Hepatic stellate cell (primary cell): ENCODE results near the gene C12orf42.
"Not testable (repeated sequence)": the region's sequence is repeated elsewhere in the genome, so short reads cannot be mapped to it uniquely, and the experiment has no call there.

Source experiments
- DNase-seq: peaks from one replicate; pipeline ENCODE4 v3.0.0; 2011; ENCODE audit warnings: low spot score

The C12orf42 gene

GRCh38 chr12:103494734-103495468 is 867 bp downstream of the C12orf42 start:
- DNase-seq: no peak

GRCh38 chr12:103494051-103494733 is 1.6 kb downstream of the C12orf42 start:
- no peak for DNase-seq

- DNase-seq: no peak
These were observed 2.6 kb downstream of the C12orf42 start for GRCh38 chr12:103493199-103493598.

DNA sequence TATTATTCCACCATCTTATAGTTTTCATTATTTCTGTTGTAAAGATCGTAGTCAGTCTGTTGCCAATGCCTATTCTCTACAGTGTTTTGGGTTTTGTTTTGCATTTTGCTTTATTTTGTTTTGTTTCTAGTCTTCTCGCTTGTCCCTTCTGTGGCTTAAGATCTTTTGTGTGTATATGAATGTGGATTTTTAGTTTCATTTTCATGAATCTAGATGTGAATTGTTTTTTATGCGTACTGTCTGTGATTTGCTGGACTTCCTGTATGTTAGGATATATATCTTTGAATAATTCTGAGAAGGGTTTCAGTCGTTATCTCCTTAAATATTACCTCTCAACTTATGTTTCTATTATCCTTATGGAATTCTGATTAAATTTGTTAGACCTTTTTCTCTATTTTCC is 13.4 kb downstream of the C12orf42 start:
- DNase-seq: no peak

- DNase-seq: no peak
These were observed 20.7 kb downstream of the C12orf42 start for GRCh38 chr12:103475073-103475472.

GRCh38 chr12:103470664-103471063 is 25.1 kb downstream of the C12orf42 start:
- DNase-seq: no peak

- no peak for DNase-seq
These were observed 26.0 kb downstream of the C12orf42 start for GRCh38 chr12:103469719-103470118.

DNA sequence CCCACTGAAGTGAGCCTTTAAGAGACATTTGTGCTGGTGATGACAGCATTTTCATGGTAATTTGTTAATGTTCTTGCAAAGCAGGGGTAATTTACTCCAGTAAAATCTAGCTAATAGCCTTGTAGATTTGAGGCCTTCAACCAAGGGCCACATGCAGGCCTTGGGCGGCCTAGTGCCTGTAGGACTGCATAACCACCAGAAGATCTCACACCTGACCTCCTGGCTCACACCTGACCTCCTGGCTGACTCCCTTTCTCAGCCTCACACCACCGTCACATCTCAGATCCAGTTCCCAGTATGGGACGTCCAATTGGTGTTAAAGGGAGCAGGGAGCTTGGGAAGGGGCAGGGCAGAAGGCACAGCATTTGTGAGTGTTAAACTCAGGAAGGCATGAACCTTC is 26.9 kb downstream of the C12orf42 start:
- no peak for DNase-seq

- no peak for DNase-seq
These were observed 33.1 kb downstream of the C12orf42 start for GRCh38 chr12:103462675-103463074.

GRCh38 chr12:103457471-103457870 is 38.3 kb downstream of the C12orf42 start:
- DNase-seq: no peak

- DNase-seq: no peak
These were observed 39.8 kb downstream of the C12orf42 start for GRCh38 chr12:103456006-103456405.

GRCh38 chr12:103455020-103455763 is 40.6 kb downstream of the C12orf42 start:
- no peak for DNase-seq

GRCh38 chr12:103444983-103445382 is 50.8 kb downstream of the C12orf42 start:
- no peak for DNase-seq

DNA sequence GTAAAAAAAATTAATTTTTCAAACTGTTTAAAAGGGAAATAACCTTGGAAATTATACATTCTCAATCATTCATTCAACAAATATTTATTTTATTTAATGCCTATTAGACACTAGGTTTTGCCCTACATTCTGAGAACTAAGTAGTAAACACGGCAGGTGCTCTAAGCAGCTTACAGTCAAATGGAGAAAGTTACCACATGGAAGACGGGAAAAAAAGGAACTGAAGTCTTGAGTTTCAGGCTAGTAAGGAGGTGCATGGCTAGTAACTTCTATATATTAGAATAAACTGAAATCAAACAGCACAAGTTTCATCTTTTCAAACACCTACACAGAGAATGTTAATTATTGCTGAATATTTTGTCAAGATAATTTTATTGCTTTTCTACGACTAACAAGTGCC is 52.9 kb downstream of the C12orf42 start:
- no peak for DNase-seq

DNA sequence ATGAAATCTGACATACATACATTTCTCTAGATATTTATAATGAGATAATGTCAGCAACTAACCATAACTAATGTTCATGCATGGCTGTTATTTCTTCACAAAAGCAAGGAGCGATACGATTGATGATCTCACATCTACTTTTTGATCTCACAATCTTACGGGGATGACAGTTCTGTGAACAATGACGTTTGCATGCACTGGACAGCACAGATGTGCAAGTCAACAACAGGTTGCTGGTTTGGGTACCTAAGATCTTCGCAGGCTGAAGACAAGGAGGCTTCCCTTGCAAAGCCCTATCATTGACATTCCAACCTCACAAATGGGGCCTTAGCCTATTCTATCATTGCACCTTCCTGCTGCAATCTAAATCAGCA is 53.6 kb downstream of the C12orf42 start:
- no peak for DNase-seq

DNA sequence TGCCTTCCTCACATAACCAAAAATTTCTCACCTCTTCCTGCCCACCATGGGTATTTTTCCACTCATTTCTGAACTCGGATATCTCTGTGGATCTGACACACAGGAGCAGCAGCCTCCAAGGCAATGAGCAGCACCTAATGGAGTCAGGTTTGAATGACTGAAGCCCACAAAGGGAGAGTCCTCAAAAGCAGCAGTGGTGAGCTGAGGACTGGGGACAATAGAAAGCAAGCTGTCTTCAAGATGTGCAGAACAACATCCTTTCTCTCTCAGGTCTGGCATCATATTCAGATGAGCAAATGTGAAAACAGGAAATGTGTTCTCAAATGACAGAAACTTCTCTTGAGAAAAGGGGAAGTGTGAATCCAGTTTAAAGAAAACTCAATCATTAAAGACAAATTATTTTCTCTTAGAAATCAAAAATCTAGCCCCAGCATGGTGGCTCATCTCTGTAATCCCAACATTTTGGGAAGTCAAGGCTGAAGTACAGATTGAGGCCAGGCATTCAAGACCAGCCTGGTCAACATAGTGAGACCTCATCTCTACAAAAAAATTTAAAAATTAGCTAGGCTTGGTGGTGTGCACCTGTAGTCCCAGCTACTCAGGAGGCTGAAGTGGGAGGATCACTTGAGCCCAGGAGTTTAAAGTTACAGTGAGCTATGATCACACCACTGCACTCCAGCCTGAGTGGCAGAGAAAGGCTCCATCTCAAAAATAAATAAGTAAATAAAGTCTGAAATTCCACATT is 54.2 kb downstream of the C12orf42 start:
- DNase-seq: no peak

- DNase-seq: not testable (repeated sequence)
These were observed 61.3 kb downstream of the C12orf42 start for GRCh38 chr12:103434165-103435105.

DNA sequence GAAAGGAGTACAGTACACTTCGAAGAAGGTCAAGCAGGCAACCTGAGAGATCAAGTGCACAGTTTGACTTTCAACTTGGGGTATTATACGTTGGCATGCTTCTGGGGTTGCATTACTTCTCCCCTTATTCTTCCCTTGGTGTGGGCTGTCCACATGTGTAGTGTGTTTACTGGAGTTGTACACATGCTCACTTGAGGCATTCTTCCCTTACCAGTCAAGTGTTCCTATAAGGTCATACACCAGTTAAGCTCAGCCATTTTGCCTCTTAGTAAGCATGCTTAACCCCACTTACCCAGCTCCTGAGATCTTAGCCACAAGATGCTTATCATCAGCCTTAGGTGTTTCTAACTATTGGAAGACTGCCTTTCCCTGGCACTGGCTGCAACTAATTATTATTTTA is 63.8 kb downstream of the C12orf42 start:
- DNase-seq: no peak

DNA sequence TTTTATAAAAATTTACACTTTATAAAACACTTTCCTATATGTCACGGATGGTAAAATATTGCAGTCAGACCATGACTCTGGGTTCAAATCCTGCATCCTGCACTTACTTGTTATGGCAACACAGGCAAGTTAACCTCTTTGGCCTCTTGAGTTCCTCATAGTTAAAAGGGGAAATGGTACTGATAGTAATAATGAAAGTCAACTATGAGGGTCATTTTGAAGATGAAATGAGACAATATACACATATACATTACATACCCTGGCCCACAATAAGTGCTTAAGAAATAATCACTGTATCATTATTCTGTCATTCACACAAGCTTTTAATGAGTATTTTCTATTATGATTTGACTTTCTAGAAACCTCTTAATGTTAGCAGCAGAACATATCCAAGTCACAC is 64.4 kb downstream of the C12orf42 start:
- no peak for DNase-seq

- DNase-seq: not testable (repeated sequence)
These were observed 70.1 kb downstream of the C12orf42 start for GRCh38 chr12:103425674-103426073.
